H9 (cell line): ENCODE data around the gene RAB27B. TPM values are rescaled to one million over a fixed set of nuclear protein-coding genes. Genes with fewer than 3 reads are reported as not detected.

ENCODE experiments used
- DNase-seq: peaks from one replicate; pipeline ENCODE4 v3.0.0-alpha.2; 2017
- H2AFZ ChIP-seq: one replicate; pipeline ENCODE4 v1.6.1; 2013; ENCODE audit warnings: mild to moderate bottlenecking, low read length, control low read depth, moderate library complexity
- H2AK5ac ChIP-seq: 2 replicates; pipeline ENCODE4 v1.6.1; 2013; ENCODE audit warnings: low read length, control low read depth, mixed read lengths; ENCODE audit not compliant: insufficient read length
- H2BK120ac ChIP-seq: one replicate; pipeline ENCODE4 v1.6.1; 2013; ENCODE audit warnings: low read depth, mild to moderate bottlenecking, low read length, control low read depth, inconsistent platforms; ENCODE audit not compliant: poor library complexity, severe bottlenecking
- H2BK12ac ChIP-seq: 2 replicates; pipeline ENCODE4 v1.6.1; 2013; ENCODE audit warnings: low read length, control low read depth, mixed read lengths, low read depth; ENCODE audit not compliant: insufficient read length
- H2BK15ac ChIP-seq: 2 replicates; pipeline ENCODE4 v1.6.1; 2013; ENCODE audit warnings: low read depth, low read length, control low read depth
- H2BK20ac ChIP-seq: one replicate; pipeline ENCODE4 v1.6.1; 2013; ENCODE audit warnings: low read depth, mild to moderate bottlenecking, low read length, control low read depth, inconsistent platforms; ENCODE audit not compliant: poor library complexity, severe bottlenecking
- H2BK5ac ChIP-seq: 2 replicates; pipeline ENCODE4 v1.6.1; 2013; ENCODE audit warnings: low read length, control low read depth, mixed read lengths; ENCODE audit not compliant: insufficient read length
- H3K14ac ChIP-seq: 2 replicates; pipeline ENCODE4 v1.6.1; 2013; ENCODE audit warnings: low read length, control low read depth; ENCODE audit not compliant: insufficient read depth
- H3K18ac ChIP-seq: 2 replicates; pipeline ENCODE4 v1.6.1; 2013; ENCODE audit warnings: low read depth, mild to moderate bottlenecking, mixed read lengths, low read length, control low read depth; ENCODE audit not compliant: insufficient read length
- H3K23ac ChIP-seq: 2 replicates; pipeline ENCODE4 v1.6.1; 2013; ENCODE audit warnings: low read length, control low read depth, mixed read lengths, low read depth; ENCODE audit not compliant: insufficient read length
- H3K23me2 ChIP-seq: 2 replicates; pipeline ENCODE4 v1.6.1; 2013; ENCODE audit warnings: low read depth, mild to moderate bottlenecking, mixed read lengths, low read length, control low read depth; ENCODE audit not compliant: insufficient read length, poor library complexity, severe bottlenecking
- H3K27ac ChIP-seq: 2 replicates; pipeline ENCODE4 v1.5.1; 2013; ENCODE audit warnings: low read length, control low read depth, mixed read lengths, low read depth; ENCODE audit not compliant: insufficient read length
- H3K27me3 ChIP-seq: 2 replicates; pipeline ENCODE4 v1.6.1; 2013; ENCODE audit warnings: low read length, control low read depth, inconsistent platforms; ENCODE audit not compliant: insufficient read depth
- H3K4ac ChIP-seq: 2 replicates; pipeline ENCODE4 v1.6.1; 2013; ENCODE audit warnings: low read depth, mild to moderate bottlenecking, control low read depth, inconsistent platforms, low read length, moderate library complexity
- H3K4me1 ChIP-seq: 2 replicates; pipeline ENCODE4 v1.6.1; 2013; ENCODE audit warnings: low read length, control low read depth, inconsistent platforms; ENCODE audit not compliant: insufficient read depth
- H3K4me2 ChIP-seq: 2 replicates; pipeline ENCODE4 v1.6.1; 2013; ENCODE audit warnings: low read length, control low read depth, mixed read lengths; ENCODE audit not compliant: insufficient read length, insufficient read depth
- H3K56ac ChIP-seq: 2 replicates; pipeline ENCODE4 v1.6.1; 2013; ENCODE audit warnings: low read depth, mild to moderate bottlenecking, mixed read lengths, low read length, control low read depth; ENCODE audit not compliant: insufficient read length
- H3K79me1 ChIP-seq: 2 replicates; pipeline ENCODE4 v1.6.1; 2013; ENCODE audit warnings: low read depth, mild to moderate bottlenecking, moderate library complexity, low read length, control low read depth, inconsistent platforms; ENCODE audit not compliant: insufficient read depth, poor library complexity, severe bottlenecking
- H3K79me2 ChIP-seq: 2 replicates; pipeline ENCODE4 v1.6.1; 2013; ENCODE audit warnings: low read length, control low read depth, inconsistent platforms; ENCODE audit not compliant: insufficient read depth
- H3K9ac ChIP-seq: 2 replicates; pipeline ENCODE4 v1.6.1; 2013; ENCODE audit warnings: low read length, control low read depth, mixed read lengths; ENCODE audit not compliant: insufficient read length; ENCODE audit errors: extremely low read depth
- H3K9me3 ChIP-seq: one replicate; pipeline ENCODE4 v1.6.1; 2013; ENCODE audit warnings: low read depth, low read length, inconsistent platforms; ENCODE audit not compliant: control insufficient read depth
- H3T11ph ChIP-seq: one replicate; pipeline ENCODE4 v1.6.1; 2013; ENCODE audit warnings: mild to moderate bottlenecking, low read length, control low read depth, inconsistent platforms
- H4K20me1 ChIP-seq: one replicate; pipeline ENCODE4 v1.6.1; 2013; ENCODE audit not compliant: control insufficient read depth, insufficient read length, insufficient read depth
- H4K5ac ChIP-seq: 2 replicates; pipeline ENCODE4 v1.6.1; 2013; ENCODE audit warnings: low read depth, mild to moderate bottlenecking, mixed read lengths, low read length, control low read depth; ENCODE audit not compliant: insufficient read length
- H4K8ac ChIP-seq: replicated peaks from 2 replicates; pipeline ENCODE4 v1.6.1; 2013; ENCODE audit warnings: low read length, control low read depth, mixed read lengths, low read depth; ENCODE audit not compliant: insufficient read length
- H4K91ac ChIP-seq: 2 replicates; pipeline ENCODE4 v1.6.1; 2013; ENCODE audit warnings: low read depth, mild to moderate bottlenecking, moderate library complexity, mixed read lengths, low read length, control low read depth; ENCODE audit not compliant: insufficient read length
- H3K27ac Mint-ChIP-seq, 3 experiments: 2 replicates in 2 of 3; 3 replicates in 1 of 3; pipeline ENCODE4 v1.8.0; 2020 to 2021; ENCODE audit warnings: mixed read lengths in 3 of 3, mild to moderate bottlenecking in 1 of 3, moderate library complexity in 1 of 3
- H3K27me3 Mint-ChIP-seq: 2 replicates; pipeline ENCODE4 v1.8.0; 2021; ENCODE audit warnings: low read depth, mild to moderate bottlenecking, moderate library complexity, mixed read lengths
- H3K36me3 Mint-ChIP-seq, 3 experiments: 2 replicates in 2 of 3; 3 replicates in 1 of 3; pipeline ENCODE4 v1.8.0; 2020 to 2021; ENCODE audit warnings: low read depth in 3 of 3, mixed read lengths in 3 of 3; ENCODE audit not compliant: insufficient read depth in 1 of 3
- H3K4me1 Mint-ChIP-seq, 2 experiments: 2 replicates each; pipeline ENCODE4 v1.8.0; 2020; ENCODE audit warnings: mixed read lengths in 2 of 2
- H3K4me3 Mint-ChIP-seq, 2 experiments: 2 replicates in 1 of 2; 3 replicates in 1 of 2; pipeline ENCODE4 v1.8.0; 2020 to 2021; ENCODE audit warnings: mild to moderate bottlenecking in 2 of 2, mixed read lengths in 2 of 2, moderate library complexity in 1 of 2
- H3K9me3 Mint-ChIP-seq, 2 experiments: 2 replicates in 1 of 2; 3 replicates in 1 of 2; pipeline ENCODE4 v1.8.0; 2020; ENCODE audit warnings: mild to moderate bottlenecking in 2 of 2, mixed read lengths in 2 of 2, moderate library complexity in 1 of 2
- CTCF ChIP-seq: fragments of 200-600 bp; sonication (generic); conservative IDR thresholded peaks from 3 replicates; pipeline ENCODE4 v1.8.0; 2021; ENCODE audit warnings: antibody characterized with exemption, mild to moderate bottlenecking
- WGBS: extraction: QIAGEN DNeasy Blood & Tissue Kit; methylation state at CpG from one replicate; pipeline ENCODE4 v1.1.7; 2013; ENCODE audit warnings: missing lambda C conversion rate, low lambda C conversion rate, mixed read lengths; ENCODE audit not compliant: insufficient read length; ENCODE audit errors: extremely low coverage; 5-methylcytosine and 5-hydroxymethylcytosine counted together
- total RNA-seq: library from RNA; stranded (reverse); gene quantifications from 2 replicates; pipeline ENCODE4 v1.2.1, GENCODE V29; 2021

Gene RAB27B
- total RNA-seq, 1 experiment from 2014 or later, result 0.15 TPM

- H4K91ac ChIP-seq, result no peak overlapping the region
- no peak overlapping the region for H4K8ac ChIP-seq
- Mint-ChIP-seq H3K27ac (peak overlapping the region in 1 of 3 experiments; percentile 78; a peak in 1 of 7 replicates), H3K4me3 (peak overlapping the region; percentile 72 to 86), H3K9me3 (no peaks in the 10 kb centered on the region; a peak in 2 of 5 replicates), H3K4me1 (peaks cover 12 to 15% of the 10 kb centered on the region in 2 experiments), H3K36me3 (no peaks in the 10 kb centered on the region), H3K27me3 (peaks cover 18% of the 10 kb centered on the region)
- no peak overlapping the region for H3K14ac ChIP-seq
- no peak overlapping the region for H3T11ph ChIP-seq
- no peaks in the 10 kb centered on the region for H3K4me1 ChIP-seq
- H2AFZ ChIP-seq, result no peak overlapping the region
- no peak overlapping the region for H2BK120ac ChIP-seq
- no peak overlapping the region for H3K9ac ChIP-seq
- no peak overlapping the region for H2BK20ac ChIP-seq
- no peak for DNase-seq
- H3K4ac ChIP-seq, result no peak overlapping the region
- no peak overlapping the region for H3K23ac ChIP-seq
- H2BK15ac ChIP-seq, result no peak overlapping the region
- H2AK5ac ChIP-seq, result no peak overlapping the region
- H3K79me2 ChIP-seq, result no peaks in the 10 kb centered on the region
- H4K20me1 ChIP-seq, result no peaks in the 10 kb centered on the region
- no peak for TF ChIP-seq CTCF
- H2BK12ac ChIP-seq, result no peak overlapping the region
- peaks cover 5% of the 10 kb centered on the region for H3K23me2 ChIP-seq
- no peaks in the 10 kb centered on the region for H3K9me3 ChIP-seq
- no CpG with 5 or more reads among the region's 2 CpGs for WGBS
- H3K18ac ChIP-seq, result no peak overlapping the region
- no peak overlapping the region for H4K5ac ChIP-seq
- no peak overlapping the region for H3K27ac ChIP-seq
- H3K4me2 ChIP-seq, result peak overlapping the region; percentile 67
- no peak overlapping the region for H3K56ac ChIP-seq
- H2BK5ac ChIP-seq, result no peak overlapping the region
- no peaks in the 10 kb centered on the region for H3K79me1 ChIP-seq
- no peaks in the 10 kb centered on the region for H3K27me3 ChIP-seq
Measured at GRCh38 chr18:54828986-54829385, 709 bp downstream of the RAB27B start.
